HG02763 (cell line): ENCODE measurements around the gene OR6B2.
"Not testable (repeated sequence)": the region's sequence is repeated elsewhere in the genome, so short reads cannot be mapped to it uniquely, and the experiment has no call there.

Source experiments
- ATAC-seq: cut with Tn5 transposase; IDR thresholded peaks from one replicate; pipeline ENCODE4 v1.9.1; 2021; ENCODE audit warnings: mild to moderate bottlenecking, moderate library complexity; ENCODE audit not compliant: unreplicated experiment

Gene OR6B2

GRCh38 chr2:240030379-240031094, at the start of gene OR6B2:
TSS of gene OR6B2 (minus strand) at chr2:240030429. CDS start at chr2:240030429, 0 bp downstream.
- ATAC-seq = no peak

- no peak for ATAC-seq
Observed at GRCh38 chr2:240078631-240079030, 48.4 kb upstream of the OR6B2 start.

GRCh38 chr2:240077442-240077841, 47.2 kb upstream of the OR6B2 start:
- no peak for ATAC-seq

GRCh38 chr2:240074545-240074944, 44.3 kb upstream of the OR6B2 start:
- ATAC-seq = no peak

GRCh38 chr2:240070907-240071306, 40.7 kb upstream of the OR6B2 start:
- ATAC-seq = no peak

GRCh38 chr2:240069829-240070228, 39.6 kb upstream of the OR6B2 start:
- no peak for ATAC-seq

- no peak for ATAC-seq
Observed at GRCh38 chr2:240068193-240068592, 38.0 kb upstream of the OR6B2 start.

- ATAC-seq = no peak
Observed at GRCh38 chr2:240066489-240066888, 36.3 kb upstream of the OR6B2 start.

- no peak for ATAC-seq
Observed at GRCh38 chr2:240064898-240065297, 34.7 kb upstream of the OR6B2 start.

GRCh38 chr2:240060977-240061591, 30.9 kb upstream of the OR6B2 start:
- ATAC-seq = no peak

GRCh38 chr2:240056678-240057077, 26.4 kb upstream of the OR6B2 start:
- ATAC-seq = no peak

GRCh38 chr2:240055177-240055917, 25.1 kb upstream of the OR6B2 start:
- no peak for ATAC-seq

- ATAC-seq = no peak
Observed at GRCh38 chr2:240053173-240054155, 23.2 kb upstream of the OR6B2 start, which contains the start of gene OR6B3. TSS of gene OR6B3 (minus strand) at chr2:240053521.

- no peak for ATAC-seq
Observed at GRCh38 chr2:240052524-240052923, 22.3 kb upstream of the OR6B2 start.

- no peak for ATAC-seq
Observed at GRCh38 chr2:240051697-240052096, 21.5 kb upstream of the OR6B2 start.

- ATAC-seq = no peak
Observed at GRCh38 chr2:240050278-240050677, 20.0 kb upstream of the OR6B2 start.

- no peak for ATAC-seq
Observed at GRCh38 chr2:240048237-240048636, 18.0 kb upstream of the OR6B2 start.

GRCh38 chr2:240045098-240045497, 14.9 kb upstream of the OR6B2 start:
- no peak for ATAC-seq

- ATAC-seq = not testable (repeated sequence)
Observed at GRCh38 chr2:240044096-240044495, 13.9 kb upstream of the OR6B2 start.

GRCh38 chr2:240043279-240043989, 13.2 kb upstream of the OR6B2 start:
- ATAC-seq = no peak
